ENCODE data around the gene HIVEP3.

DNA sequence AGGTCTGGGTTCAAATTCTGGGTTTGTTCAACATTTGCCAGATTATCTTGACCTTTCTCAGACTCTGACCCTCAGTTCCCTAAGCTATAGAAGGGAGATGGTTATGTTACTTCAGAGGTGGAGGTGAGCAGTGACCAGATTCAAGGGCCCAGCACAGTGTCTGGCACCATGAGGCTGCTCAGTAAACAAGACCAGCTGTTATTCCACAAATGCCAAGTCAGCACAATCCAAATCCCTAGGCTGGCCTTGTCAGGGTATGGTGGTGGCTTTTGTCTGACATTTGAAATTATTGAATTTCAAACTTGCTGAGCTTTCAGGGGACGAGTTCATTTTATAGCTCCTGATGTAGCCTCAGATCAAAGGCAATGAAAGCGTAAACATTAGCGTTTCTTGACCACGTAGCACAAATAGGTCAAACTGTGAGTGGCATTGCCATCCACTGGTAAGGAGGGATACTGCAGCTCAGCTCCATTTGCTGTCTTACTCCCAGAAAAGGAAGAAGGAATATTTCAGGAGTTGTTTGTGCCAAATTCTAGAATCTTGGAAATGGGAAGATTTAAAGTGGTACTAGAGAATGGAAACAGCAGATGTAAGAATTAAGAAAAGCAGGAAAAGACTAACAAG is 339.9 kb downstream of the HIVEP3 start:
- TF ChIP-seq ZNF660 (tag by site-specific recombination; IDR thresholded peaks at IDR 0.05) (no peak), REPIN1 (tag by site-specific recombination; IDR thresholded peaks at IDR 0.05; ENCODE audit: low read depth) (no peak), ZNF274 (IDR thresholded peaks at IDR 0.05; ENCODE audit: low read length) (no peak), ZNF274 (tag by site-specific recombination; IDR thresholded peaks at IDR 0.05; ENCODE audit: borderline replicate concordance) (no peak), ZNF112 (tag by site-specific recombination; IDR thresholded peaks at IDR 0.05) (no peak)

Measured in HEK293 (cell line).